ENCODE data around the gene EBLN1. TPM values are rescaled to one million over a fixed set of nuclear protein-coding genes. Genes with fewer than 3 reads are reported as not detected.

Gene EBLN1
- total RNA-seq: not detected in 2 replicates

GRCh38 chr10:22217842-22218241 lies at the start of gene EBLN1:
Gene EBLN1 (minus strand): TSS chr10:22218015. CDS start chr10:22209983, 8,032 bp downstream.
- peak; percentile 4 for DNase-seq (ENCODE audit: low read depth)

GRCh38 chr10:22265839-22266537 lies 48.2 kb upstream of the EBLN1 start:
- DNase-seq (ENCODE audit: low read depth): no peak

GRCh38 chr10:22263106-22263505 lies 45.3 kb upstream of the EBLN1 start:
- no peak for DNase-seq (ENCODE audit: low read depth)

GRCh38 chr10:22259280-22259679 lies 41.5 kb upstream of the EBLN1 start:
- DNase-seq (ENCODE audit: low read depth): no peak

GRCh38 chr10:22258471-22258870 lies 40.7 kb upstream of the EBLN1 start:
- DNase-seq (ENCODE audit: low read depth): no peak

- DNase-seq (ENCODE audit: low read depth): no peak
These were observed 35.7 kb upstream of the EBLN1 start for GRCh38 chr10:22253580-22253882.

- no peak for DNase-seq (ENCODE audit: low read depth)
These were observed 35.2 kb upstream of the EBLN1 start for GRCh38 chr10:22252801-22253579.

- DNase-seq (ENCODE audit: low read depth): no peak
These were observed 34.5 kb upstream of the EBLN1 start for GRCh38 chr10:22252224-22252800.

- DNase-seq (ENCODE audit: low read depth): no peak
These were observed 34.0 kb upstream of the EBLN1 start for GRCh38 chr10:22251751-22252223.

GRCh38 chr10:22250897-22251660 lies 33.3 kb upstream of the EBLN1 start:
- DNase-seq (ENCODE audit: low read depth): no peak

- no peak for DNase-seq (ENCODE audit: low read depth)
These were observed 29.8 kb upstream of the EBLN1 start for GRCh38 chr10:22247636-22248035.

GRCh38 chr10:22246680-22247391 lies 29.0 kb upstream of the EBLN1 start:
- peak; percentile 90 for DNase-seq (ENCODE audit: low read depth)

GRCh38 chr10:22245567-22245966 lies 27.8 kb upstream of the EBLN1 start:
- DNase-seq (ENCODE audit: low read depth): peak; percentile 38

- no peak for DNase-seq (ENCODE audit: low read depth)
These were observed 27.0 kb upstream of the EBLN1 start for GRCh38 chr10:22244855-22245254.

- no peak for DNase-seq (ENCODE audit: low read depth)
These were observed 26.2 kb upstream of the EBLN1 start for GRCh38 chr10:22244001-22244400.

GRCh38 chr10:22243321-22243720 lies 25.5 kb upstream of the EBLN1 start:
- no peak for DNase-seq (ENCODE audit: low read depth)

- no peak for DNase-seq (ENCODE audit: low read depth)
These were observed 13.4 kb upstream of the EBLN1 start for GRCh38 chr10:22231260-22231659.

GRCh38 chr10:22230158-22230833 lies 12.5 kb upstream of the EBLN1 start:
- DNase-seq (ENCODE audit: low read depth): peak; percentile 36

- no peak for DNase-seq (ENCODE audit: low read depth)
These were observed 12.0 kb upstream of the EBLN1 start for GRCh38 chr10:22229802-22230157.

- DNase-seq (ENCODE audit: low read depth): peak; percentile 74
These were observed 11.4 kb upstream of the EBLN1 start for GRCh38 chr10:22228943-22229801.
